GM18520 (cell line): Measurements from ENCODE around the gene STOX2.

Source experiments
- ATAC-seq: cut with Tn5 transposase; IDR thresholded peaks from one replicate; pipeline ENCODE4 v1.9.1; 2021; ENCODE audit not compliant: unreplicated experiment

Gene STOX2

DNA sequence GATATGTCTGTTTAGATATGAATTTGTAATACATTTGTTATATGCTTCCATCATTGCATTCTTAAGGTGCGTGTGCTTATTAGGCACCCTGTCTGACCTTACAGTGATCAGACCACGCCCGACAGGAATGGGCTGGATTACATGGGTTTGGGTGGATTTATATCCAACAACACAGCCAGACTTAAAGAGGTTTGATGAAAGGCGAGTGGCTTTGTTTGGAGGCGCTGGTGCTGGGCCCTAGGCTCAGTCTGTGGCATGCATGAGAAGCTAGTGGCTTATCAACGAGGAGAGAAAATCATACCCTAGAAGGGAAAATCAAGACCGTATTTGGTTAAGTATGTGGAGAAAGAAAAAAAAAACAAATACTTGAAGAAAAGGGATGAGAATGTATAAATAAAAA, 80.7 kb downstream of the STOX2 start:
- no peak for ATAC-seq

GRCh38 chr4:183986291-183986970, 81.3 kb downstream of the STOX2 start:
- ATAC-seq = no peak

DNA sequence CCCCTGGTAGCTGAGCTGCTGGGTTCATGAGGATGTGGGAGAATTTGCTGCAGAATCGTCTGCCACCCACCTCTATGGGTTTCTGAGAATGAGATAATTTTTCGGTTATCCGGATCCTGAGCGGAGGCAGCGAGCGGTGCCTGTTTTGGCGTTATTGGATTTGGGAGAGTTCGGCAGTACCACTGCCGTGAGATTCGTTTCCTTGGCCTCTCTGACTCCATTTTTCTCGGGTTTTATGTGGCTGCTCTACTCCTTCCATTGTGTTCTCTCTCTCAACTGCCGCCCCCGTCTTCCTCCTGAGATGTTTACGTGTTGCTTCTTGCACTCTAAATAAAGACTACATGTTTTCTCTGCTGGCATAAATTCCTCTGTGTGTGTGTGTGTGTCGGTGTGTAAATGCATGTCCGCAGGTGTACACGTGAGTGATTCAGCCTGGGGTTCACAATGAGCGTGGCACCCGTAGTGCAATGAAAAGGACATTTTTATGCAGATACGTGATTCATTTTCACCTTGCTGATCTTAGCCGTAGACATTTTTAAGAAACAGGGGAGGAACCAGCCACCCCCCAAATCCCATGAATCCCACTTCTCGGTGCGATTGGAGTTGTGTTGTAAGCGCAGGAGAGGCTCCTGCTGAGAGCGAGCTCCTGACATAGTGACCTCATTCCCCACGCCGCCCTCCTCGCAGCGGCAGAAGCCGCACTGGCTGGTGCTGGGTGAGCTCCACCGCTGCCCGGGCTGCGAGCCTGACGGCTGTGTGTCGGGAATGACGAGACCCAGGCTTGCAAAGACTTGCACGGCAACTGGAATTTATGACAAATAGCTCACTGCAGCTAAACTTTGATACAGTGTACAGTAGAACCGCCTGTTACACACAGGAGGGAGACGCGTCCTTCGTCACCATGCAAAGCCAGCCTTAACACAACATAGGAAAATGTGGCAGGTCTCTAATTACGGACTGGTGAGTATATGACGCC, 82.2 kb downstream of the STOX2 start:
- no peak for ATAC-seq

DNA sequence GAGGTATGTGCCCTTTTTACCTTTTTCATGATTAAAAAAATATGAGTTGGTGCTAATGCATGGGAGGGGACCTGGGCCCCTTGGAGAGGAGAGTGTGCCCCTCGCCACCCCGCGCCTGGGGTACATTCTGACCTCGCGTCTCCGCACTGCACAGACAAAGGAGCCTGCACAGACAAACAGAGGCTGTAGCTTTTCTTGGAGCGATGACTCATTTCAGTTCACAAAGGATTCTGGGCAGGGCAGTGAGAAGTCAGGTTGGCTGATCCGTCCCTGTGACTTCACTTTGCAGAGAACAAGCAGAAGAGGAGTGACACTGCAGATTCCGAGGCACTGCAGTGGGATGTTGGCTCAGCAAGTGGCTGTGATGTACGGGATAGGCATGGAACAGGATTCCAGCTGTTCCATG, 82.9 kb downstream of the STOX2 start:
- ATAC-seq = no peak

GRCh38 chr4:183988874-183989273, 83.8 kb downstream of the STOX2 start:
- no peak for ATAC-seq

GRCh38 chr4:183989461-183989860, 84.4 kb downstream of the STOX2 start:
- ATAC-seq = no peak

DNA sequence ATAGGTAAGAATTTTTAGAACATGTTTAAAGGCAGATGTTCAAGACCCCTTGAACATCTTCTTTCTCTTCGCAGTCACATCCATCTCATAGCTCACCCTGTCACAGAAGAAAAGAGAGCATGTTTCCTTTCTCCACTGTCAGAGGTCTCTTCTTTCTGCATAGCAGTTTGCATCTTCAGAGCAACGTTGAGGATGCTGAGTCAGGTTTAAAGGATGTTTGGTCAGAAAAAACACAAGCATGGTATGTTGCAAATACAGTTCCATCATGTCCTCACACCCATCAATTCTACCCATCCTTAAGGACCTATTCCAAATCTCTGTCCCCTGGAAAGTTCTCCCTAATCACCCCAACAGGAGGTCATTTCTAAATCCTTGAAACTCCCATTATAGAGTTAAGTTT, 84.8 kb downstream of the STOX2 start:
- no peak for ATAC-seq

- no peak for ATAC-seq
Measured at GRCh38 chr4:183993676-183994075, 88.6 kb downstream of the STOX2 start.

- no peak for ATAC-seq
Measured at GRCh38 chr4:183995570-183995969, 90.5 kb downstream of the STOX2 start.

GRCh38 chr4:183996868-183997267, 91.8 kb downstream of the STOX2 start:
- ATAC-seq = no peak

GRCh38 chr4:183999435-183999834, 94.3 kb downstream of the STOX2 start:
- no peak for ATAC-seq

DNA sequence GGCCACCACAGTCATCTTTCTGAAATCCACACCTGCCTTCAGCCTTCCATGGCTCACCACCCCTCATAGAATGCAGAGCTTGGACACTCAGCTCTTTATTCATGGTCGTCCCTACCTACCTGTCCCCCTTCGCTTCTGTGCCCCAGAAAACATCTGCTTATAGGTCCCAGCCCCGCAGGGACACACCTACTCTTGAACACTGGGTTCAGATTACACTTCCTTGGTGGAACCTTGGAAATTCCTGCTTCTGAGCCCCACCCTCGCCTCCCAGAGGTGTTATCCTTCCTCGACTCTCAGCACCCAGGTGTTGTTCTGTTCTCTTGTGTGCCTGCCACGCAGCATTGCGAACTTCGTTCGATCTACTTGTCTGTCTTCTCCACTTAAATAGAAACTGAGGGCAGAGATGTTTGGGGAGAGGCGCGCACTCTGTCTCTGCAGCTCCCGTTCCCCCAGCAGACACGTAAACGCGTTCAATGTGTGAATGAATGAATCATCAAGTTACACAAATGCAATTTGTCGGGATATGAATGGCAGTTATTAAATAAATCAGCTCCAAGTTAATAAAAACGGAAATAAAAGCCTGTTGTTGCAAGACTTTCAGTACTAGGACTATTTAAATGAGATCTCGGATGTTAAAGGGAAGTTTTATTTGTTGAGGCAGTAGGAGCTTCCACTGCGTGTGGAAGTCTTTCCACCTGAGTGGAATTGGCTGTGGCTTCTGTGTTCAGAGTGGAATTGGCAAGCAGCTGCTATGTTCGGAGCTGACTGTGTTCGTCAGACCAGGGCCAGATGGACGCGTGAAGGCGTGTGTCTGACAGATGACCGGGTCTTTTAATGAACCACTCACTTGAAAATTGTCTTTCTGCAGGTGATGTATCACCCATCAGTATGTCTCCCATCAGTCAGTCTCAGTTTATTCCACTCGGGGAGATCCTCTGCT, 95.6 kb downstream of the STOX2 start:
- ATAC-seq = no peak

GRCh38 chr4:184003433-184003832, 98.3 kb downstream of the STOX2 start:
- no peak for ATAC-seq

GRCh38 chr4:184007891-184008290, 102.8 kb downstream of the STOX2 start:
- no peak for ATAC-seq

- no peak for ATAC-seq
Measured at GRCh38 chr4:184010696-184011095, 105.6 kb downstream of the STOX2 start.

- no peak for ATAC-seq
Measured at GRCh38 chr4:184011826-184012380, 106.8 kb downstream of the STOX2 start.

DNA sequence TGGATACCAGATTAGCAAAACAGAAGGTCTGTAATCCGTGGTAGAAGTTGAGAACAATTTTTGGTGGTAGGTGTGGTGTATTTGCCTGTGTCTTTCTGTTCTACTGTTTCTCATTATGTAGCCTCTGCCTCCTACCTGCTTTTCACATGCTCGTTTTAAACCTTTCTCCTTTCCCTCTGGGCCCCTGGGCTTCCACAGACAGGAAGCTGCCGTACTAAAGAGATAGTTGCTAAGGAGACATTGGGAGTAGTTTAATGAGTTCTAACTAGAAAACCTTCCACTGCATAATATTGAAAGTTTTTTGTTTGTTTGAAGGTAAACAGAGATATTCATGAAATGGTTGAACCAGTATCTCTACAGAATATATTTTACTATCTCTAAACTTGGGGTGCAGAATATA, 107.8 kb downstream of the STOX2 start:
- no peak for ATAC-seq

DNA sequence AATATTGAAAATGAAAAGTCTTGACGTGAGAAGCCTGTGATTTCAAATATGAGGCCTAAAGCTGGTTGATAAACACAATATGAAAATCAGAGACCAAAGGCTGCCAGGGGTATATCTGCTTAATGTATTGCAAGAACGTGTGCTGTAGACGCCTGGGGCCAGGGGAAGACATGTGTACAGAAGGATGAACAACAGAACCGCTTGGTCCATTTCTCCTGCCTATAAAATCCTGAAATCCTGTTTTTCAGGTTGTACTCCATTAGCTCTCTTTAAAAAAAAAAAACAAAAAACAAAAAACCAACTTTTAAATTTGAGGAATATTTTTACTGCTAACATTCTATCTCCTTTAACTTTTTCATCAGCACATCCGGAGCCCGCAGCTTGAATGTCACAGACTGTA, 109.2 kb downstream of the STOX2 start:
- ATAC-seq = no peak

DNA sequence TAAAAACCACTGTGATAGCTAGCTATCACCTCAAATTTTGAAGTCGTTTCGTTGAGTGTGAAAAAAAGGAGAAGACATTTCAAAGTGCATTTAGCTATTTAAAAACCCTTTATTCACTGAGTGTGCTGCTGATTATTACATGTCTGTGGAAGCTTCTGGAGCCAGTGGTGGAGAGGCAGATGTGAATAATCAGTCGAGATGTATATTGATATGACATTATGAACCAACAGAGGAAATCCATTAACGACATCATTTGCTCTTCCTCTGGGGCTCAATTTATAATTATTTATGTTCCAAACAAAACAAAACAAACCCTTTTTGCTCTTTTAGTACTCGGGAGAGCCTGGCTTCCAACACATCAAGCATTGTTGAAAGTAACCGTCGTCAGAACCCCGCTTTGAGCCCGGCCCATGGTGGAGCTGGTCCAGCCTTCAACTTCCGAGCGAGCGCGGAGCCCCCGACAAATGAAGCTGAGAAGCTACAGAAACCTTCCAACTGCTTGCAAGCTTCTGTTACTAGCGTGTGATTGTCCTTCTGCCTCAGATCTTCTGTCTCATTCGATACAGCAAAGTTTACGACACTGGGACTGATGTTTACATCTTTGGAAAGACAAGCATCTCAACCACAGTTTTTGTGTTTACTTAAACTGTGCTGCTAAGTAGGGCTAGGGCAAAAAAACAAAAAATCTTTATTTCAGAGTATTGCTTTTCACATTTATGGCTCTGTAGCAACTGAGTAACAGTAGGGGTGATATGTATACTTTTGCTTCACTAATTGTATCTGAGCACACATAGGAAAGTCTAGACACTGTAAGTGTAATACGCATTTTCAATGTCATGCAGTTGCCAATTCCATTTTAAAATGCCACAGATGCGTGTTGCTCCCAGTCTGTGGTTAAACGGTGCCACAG, 111.9 kb downstream of the STOX2 start:
- ATAC-seq = no peak

GRCh38 chr4:184019076-184019475, 114.0 kb downstream of the STOX2 start:
- no peak for ATAC-seq
